ENCODE results near the gene IVD.

- TF ChIP-seq CTCF (conservative IDR thresholded peaks at IDR 0.05; ENCODE audit: low read length) (no peak), EZH2phosphoT487 (IDR thresholded peaks at IDR 0.05; ENCODE audit: borderline replicate concordance) (no peak)
These were observed 32.6 kb upstream of the IVD start for GRCh38 chr15:40372981-40373380.
